ENCODE results near the gene NKX6-2. TPM values are rescaled to one million over a fixed set of nuclear protein-coding genes. Genes with fewer than 3 reads are reported as not detected.

NKX6-2 gene
- total RNA-seq, 1 experiment from 2014 or later, result not detected

DNA sequence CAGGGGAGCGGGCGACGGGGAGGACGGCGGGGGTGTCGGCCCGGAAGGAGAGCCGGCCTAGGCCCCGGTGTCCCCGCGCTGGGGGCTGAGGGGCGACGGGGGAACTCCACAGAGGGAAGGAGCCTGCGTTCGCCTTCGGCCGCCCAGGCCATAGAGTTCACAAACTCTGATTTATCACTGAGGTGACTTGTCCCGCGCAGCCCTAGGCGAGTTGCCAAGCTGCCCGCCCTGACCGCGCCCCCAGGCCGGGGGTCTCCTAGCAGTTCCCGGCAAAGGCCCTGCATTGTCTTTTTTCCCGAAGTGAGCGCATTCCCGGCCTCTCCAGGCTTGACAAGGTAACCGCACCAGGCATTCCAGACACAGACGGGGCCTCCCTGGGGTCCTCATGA is 2.9 kb upstream of the NKX6-2 start:
- intact Hi-C loops (cut with micrococcal nuclease; ENCODE audit: unreplicated experiment), result no loop called here
- Mint-ChIP-seq H3K27ac (ENCODE audit: unreplicated experiment) (no peak overlapping the region), H3K27me3 (ENCODE audit: insufficient read depth, unreplicated experiment) (peaks cover 3% of the 10 kb centered on the region), H3K36me3 (ENCODE audit: insufficient read depth, unreplicated experiment) (peaks cover 11% of the 10 kb centered on the region), H3K4me1 (ENCODE audit: low read depth, unreplicated experiment) (no peaks in the 10 kb centered on the region), H3K9me3 (ENCODE audit: unreplicated experiment) (no peaks in the 10 kb centered on the region), H3K4me3 (ENCODE audit: unreplicated experiment) (no peak overlapping the region)
- ChIA-PET CTCF (no interaction called here), POLR2A (no interaction called here)
- BruUV-seq (replicated peaks), result no TSS peak
- Histone ChIP-seq H3K4me3 (ENCODE audit: low read depth, low read length) (no peak overlapping the region), H3K4me1 (peaks cover 11% of the 10 kb centered on the region; the same call in 1 of the 2 replicates), H3K36me3 (ENCODE audit: control insufficient read depth, insufficient read depth, low read length) (no peaks in the 10 kb centered on the region), H3K27me3 (replicated peaks; ENCODE audit: control insufficient read depth, insufficient read depth, low read length) (peaks cover 1% of the 10 kb centered on the region; the same call in 1 of the 2 replicates), H3K9me3 (no peaks in the 10 kb centered on the region)
- DNase-seq, result no peak
- TF ChIP-seq, protein P1, sequence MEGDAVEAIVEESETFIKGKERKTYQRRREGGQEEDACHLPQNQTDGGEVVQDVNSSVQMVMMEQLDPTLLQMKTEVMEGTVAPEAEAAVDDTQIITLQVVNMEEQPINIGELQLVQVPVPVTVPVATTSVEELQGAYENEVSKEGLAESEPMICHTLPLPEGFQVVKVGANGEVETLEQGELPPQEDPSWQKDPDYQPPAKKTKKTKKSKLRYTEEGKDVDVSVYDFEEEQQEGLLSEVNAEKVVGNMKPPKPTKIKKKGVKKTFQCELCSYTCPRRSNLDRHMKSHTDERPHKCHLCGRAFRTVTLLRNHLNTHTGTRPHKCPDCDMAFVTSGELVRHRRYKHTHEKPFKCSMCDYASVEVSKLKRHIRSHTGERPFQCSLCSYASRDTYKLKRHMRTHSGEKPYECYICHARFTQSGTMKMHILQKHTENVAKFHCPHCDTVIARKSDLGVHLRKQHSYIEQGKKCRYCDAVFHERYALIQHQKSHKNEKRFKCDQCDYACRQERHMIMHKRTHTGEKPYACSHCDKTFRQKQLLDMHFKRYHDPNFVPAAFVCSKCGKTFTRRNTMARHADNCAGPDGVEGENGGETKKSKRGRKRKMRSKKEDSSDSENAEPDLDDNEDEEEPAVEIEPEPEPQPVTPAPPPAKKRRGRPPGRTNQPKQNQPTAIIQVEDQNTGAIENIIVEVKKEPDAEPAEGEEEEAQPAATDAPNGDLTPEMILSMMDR (IDR thresholded peaks at IDR 0.05; ENCODE audit: insufficient read depth in 1 of 2, low read depth in 1 of 2, low read length in 1 of 2, severe bottlenecking in 1 of 2, unreplicated experiment in 1 of 2), result no peak

DNA sequence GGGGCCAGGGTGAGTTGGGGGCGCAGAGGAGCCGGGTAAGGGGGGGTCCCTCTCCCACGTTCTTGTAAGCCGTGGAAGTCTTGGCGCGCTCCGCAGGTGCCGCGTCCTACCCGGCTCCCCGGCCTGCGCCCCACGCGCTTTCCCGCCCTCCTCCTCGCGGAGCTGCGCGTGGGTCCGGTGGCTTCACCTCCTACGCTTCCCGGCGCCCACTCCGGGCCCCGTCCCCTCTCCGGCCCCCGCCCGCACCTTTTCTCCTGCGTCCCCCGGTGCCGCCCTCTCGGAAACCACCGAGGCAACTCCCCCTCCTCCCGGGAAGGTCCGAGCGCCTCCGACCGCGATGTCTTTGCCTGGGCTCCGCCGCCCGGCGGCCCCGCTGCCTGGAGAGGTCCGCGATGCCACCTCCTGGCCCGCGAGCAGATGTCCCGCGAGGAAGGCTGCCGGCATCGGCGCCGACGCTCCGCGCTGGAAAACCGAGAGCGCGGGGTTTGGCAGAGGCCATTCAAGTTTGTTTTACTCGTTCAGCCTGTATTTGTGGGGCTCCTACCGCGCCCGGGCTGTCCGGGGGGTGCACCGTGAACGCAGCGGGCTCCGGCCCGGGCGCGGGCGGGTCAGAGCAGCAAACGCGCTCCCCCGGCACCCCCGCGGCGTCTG is 2.4 kb upstream of the NKX6-2 start:
- no peaks in the 10 kb centered on the region for H3K9me3 ChIP-seq
- Mint-ChIP-seq H3K4me3 (ENCODE audit: unreplicated experiment) (peak overlapping the region; percentile 53), H3K27me3 (ENCODE audit: insufficient read depth, unreplicated experiment) (peaks cover 3% of the 10 kb centered on the region), H3K9me3 (ENCODE audit: unreplicated experiment) (no peaks in the 10 kb centered on the region), H3K36me3 (ENCODE audit: insufficient read depth, unreplicated experiment) (peaks cover 15% of the 10 kb centered on the region), H3K27ac (ENCODE audit: unreplicated experiment) (no peak overlapping the region), H3K4me1 (ENCODE audit: low read depth, unreplicated experiment) (no peaks in the 10 kb centered on the region)
- no peaks in the 10 kb centered on the region for H3K36me3 ChIP-seq (ENCODE audit: control insufficient read depth, insufficient read depth, low read length)
- no TSS peak for BruUV-seq (replicated peaks)
- intact Hi-C loops (cut with micrococcal nuclease; ENCODE audit: unreplicated experiment), result no loop called here
- ChIA-PET POLR2A (no interaction called here), CTCF (no interaction called here)
- H3K4me1 ChIP-seq, result peaks cover 11% of the 10 kb centered on the region; the same call in 1 of the 2 replicates
- peak in 1 of 2 experiments; percentile 26 for DNase-seq
- TF ChIP-seq, protein P1 (IDR thresholded peaks at IDR 0.05; ENCODE audit: insufficient read depth in 1 of 2, low read depth in 1 of 2, low read length in 1 of 2, severe bottlenecking in 1 of 2, unreplicated experiment in 1 of 2), result peak in 1 of 2 experiments; percentile 28
- peaks cover 1% of the 10 kb centered on the region; the same call in 1 of the 2 replicates for H3K27me3 ChIP-seq (replicated peaks; ENCODE audit: control insufficient read depth, insufficient read depth, low read length)
- H3K4me3 ChIP-seq (ENCODE audit: low read depth, low read length), result peak overlapping the region; percentile 12; the same call in 1 of the 2 replicates

DNA sequence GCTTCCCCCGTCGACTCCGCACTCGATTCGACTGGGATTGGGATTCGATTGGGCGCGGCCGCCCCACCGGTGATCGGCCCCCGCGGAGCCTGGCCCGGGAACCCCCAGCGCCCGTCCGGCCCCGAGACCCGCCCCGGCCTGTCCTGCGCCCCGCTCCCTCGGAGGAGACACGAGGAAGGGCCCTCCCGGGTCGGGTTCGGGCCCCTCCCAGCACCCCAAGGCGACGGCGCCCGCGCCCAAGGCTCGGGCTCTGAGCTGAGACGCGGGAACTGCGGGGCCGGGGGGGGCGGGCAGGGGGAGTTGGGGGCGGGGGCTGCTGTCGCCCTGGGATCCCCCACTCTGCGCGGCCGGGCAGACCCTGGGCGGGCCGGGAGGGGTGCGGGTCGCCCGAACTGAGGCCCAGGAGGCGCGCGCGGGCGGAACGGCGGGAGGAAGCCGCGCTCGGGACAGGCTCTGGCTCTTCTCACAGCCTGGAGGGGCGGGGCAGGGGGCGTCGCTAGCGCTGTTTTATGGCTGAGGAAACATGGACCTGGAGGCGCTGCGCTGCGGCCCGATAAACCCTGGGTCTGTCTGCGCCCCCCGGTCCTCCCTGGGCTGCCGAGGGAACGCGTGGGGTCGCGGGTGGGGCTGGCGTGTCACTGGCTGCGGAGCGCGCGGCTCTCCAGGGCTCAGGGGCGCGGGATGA is 1.7 kb upstream of the NKX6-2 start:
- Histone ChIP-seq H3K4me3 (ENCODE audit: low read depth, low read length) (peak overlapping the region; percentile 24), H3K36me3 (ENCODE audit: control insufficient read depth, insufficient read depth, low read length) (no peaks in the 10 kb centered on the region), H3K9me3 (no peaks in the 10 kb centered on the region), H3K4me1 (peaks cover 11% of the 10 kb centered on the region; the same call in 1 of the 2 replicates), H3K27me3 (replicated peaks; ENCODE audit: control insufficient read depth, insufficient read depth, low read length) (peaks cover 1% of the 10 kb centered on the region; the same call in 1 of the 2 replicates)
- ChIA-PET POLR2A (no interaction called here), CTCF (no interaction called here)
- H3K4me1 Mint-ChIP-seq (ENCODE audit: low read depth, unreplicated experiment), result no peaks in the 10 kb centered on the region
- H3K27me3 Mint-ChIP-seq (ENCODE audit: insufficient read depth, unreplicated experiment), result peaks cover 3% of the 10 kb centered on the region
- no TSS peak for BruUV-seq (replicated peaks)
- peaks cover 9% of the 10 kb centered on the region for H3K36me3 Mint-ChIP-seq (ENCODE audit: insufficient read depth, unreplicated experiment)
- peak in 1 of 2 experiments; percentile 55 for DNase-seq
- TF ChIP-seq, protein P1 (IDR thresholded peaks at IDR 0.05; ENCODE audit: insufficient read depth in 1 of 2, low read depth in 1 of 2, low read length in 1 of 2, severe bottlenecking in 1 of 2, unreplicated experiment in 1 of 2), result no peak
- H3K4me3 Mint-ChIP-seq (ENCODE audit: unreplicated experiment), result peak overlapping the region; percentile 53
- no peak overlapping the region for H3K27ac Mint-ChIP-seq (ENCODE audit: unreplicated experiment)
- H3K9me3 Mint-ChIP-seq (ENCODE audit: unreplicated experiment), result no peaks in the 10 kb centered on the region
- intact Hi-C loops (cut with micrococcal nuclease; ENCODE audit: unreplicated experiment), result no loop called here

Measured in Caco-2 (cell line).